Epithelial cell of proximal tubule (primary cell): ENCODE results near the gene SND1. TPM values are rescaled to one million over a fixed set of nuclear protein-coding genes. Genes with fewer than 3 reads are reported as not detected.

ENCODE experiments used
- DNase-seq: peaks from one replicate; pipeline ENCODE4 v3.0.0-alpha.2; 2011; ENCODE audit warnings: low read depth
- H3K4me3 ChIP-seq: 2 replicates; pipeline ENCODE4 v1.5.1; 2011; ENCODE audit warnings: low read depth, mild to moderate bottlenecking, low read length
- total RNA-seq: library from RNA; depleted of rRNA; stranded (reverse); fragments of >200 nt; gene quantifications from 2 replicates; pipeline ENCODE4 v1.2.3, GENCODE V29; 2015
- TF ChIP-seq, protein P1 (sequence below): conservative IDR thresholded peaks from 2 replicates; pipeline ENCODE4 v1.5.1; 2012; ENCODE audit warnings: low read depth, mild to moderate bottlenecking, low read length

SND1 gene
- total RNA-seq, 1 donor from 2014 or later = 122 TPM

DNA sequence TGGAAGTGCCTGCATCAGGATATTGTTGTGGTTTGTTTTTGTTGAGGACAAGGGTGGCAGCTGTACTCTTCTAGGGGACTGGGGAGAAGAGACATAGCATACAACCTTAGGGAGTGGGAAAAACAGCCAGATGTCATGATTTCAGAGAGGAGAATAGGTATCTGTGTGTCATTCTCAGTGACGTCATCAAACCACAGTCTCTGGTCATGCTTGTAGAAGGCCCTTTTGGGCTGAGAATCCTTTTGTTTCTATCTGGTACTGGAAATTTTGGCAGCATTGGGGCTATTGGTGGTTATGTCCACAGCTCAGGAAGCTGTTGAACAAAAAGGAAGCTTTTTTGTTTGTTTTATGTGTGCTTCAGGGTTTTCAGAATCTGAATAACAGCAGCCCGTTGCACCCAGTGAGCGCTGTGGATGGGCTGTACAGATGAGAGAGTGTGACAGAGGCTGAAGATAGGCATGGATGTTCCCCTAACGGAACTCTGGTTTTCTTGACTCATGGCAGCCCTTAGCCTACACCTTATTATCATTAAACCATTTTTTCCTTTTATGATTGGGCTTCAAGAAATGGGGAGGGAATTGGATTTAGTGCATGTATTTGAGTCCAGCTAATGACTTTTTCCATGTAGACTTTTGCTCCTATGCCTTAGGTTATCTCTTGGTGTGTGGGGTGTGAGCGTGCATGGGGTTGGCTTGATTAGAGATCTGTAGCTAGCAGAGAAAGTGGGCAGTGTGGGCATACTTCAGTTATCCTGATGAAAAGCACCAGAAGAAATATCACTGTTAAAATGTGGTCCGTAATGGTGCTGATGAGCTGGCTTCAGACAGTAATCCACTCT lies 65.7 kb downstream of the SND1 start:
- no peak for DNase-seq
- TF ChIP-seq, protein P1, sequence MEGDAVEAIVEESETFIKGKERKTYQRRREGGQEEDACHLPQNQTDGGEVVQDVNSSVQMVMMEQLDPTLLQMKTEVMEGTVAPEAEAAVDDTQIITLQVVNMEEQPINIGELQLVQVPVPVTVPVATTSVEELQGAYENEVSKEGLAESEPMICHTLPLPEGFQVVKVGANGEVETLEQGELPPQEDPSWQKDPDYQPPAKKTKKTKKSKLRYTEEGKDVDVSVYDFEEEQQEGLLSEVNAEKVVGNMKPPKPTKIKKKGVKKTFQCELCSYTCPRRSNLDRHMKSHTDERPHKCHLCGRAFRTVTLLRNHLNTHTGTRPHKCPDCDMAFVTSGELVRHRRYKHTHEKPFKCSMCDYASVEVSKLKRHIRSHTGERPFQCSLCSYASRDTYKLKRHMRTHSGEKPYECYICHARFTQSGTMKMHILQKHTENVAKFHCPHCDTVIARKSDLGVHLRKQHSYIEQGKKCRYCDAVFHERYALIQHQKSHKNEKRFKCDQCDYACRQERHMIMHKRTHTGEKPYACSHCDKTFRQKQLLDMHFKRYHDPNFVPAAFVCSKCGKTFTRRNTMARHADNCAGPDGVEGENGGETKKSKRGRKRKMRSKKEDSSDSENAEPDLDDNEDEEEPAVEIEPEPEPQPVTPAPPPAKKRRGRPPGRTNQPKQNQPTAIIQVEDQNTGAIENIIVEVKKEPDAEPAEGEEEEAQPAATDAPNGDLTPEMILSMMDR = no peak
- no peak overlapping the region for H3K4me3 ChIP-seq

DNA sequence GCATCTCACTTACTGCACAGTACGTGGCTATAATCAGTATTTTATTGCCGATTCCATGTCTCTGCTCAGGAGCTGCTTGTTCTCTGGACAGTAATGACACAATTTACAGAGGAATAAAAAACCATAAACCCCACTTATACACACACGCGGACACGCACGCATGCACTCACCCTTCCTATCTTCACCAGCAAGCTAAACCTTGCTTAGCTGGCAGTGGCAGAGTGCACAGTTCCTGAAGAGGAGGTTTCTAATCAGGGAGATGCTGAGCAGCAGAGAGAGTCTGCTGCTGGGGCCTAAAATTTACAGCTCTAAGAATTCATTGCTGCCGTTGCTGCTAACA lies 66.3 kb downstream of the SND1 start:
- no peak for DNase-seq
- no peak overlapping the region for H3K4me3 ChIP-seq
- TF ChIP-seq, protein P1 = no peak

DNA sequence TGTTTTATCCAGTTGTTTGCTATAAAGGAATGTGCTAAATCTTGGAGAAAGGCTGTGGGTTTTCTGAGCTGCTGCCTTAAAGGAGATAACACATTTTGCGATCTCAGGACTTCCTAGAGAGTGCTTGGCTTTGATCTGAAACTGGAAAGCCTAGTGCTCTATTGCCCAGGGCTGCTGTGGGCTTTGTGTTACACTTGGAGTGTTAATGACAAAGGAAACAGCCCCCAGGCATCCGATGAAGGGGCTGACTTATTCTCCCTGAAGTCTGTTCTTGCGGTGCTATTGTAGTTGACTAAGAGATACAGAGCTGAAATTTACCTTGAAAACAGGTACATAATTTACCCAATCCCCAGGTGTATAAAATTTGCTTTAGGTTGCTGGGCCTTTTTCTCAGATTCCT lies 74.5 kb downstream of the SND1 start:
- TF ChIP-seq, protein P1 = no peak
- H3K4me3 ChIP-seq = no peak overlapping the region
- no peak for DNase-seq

DNA sequence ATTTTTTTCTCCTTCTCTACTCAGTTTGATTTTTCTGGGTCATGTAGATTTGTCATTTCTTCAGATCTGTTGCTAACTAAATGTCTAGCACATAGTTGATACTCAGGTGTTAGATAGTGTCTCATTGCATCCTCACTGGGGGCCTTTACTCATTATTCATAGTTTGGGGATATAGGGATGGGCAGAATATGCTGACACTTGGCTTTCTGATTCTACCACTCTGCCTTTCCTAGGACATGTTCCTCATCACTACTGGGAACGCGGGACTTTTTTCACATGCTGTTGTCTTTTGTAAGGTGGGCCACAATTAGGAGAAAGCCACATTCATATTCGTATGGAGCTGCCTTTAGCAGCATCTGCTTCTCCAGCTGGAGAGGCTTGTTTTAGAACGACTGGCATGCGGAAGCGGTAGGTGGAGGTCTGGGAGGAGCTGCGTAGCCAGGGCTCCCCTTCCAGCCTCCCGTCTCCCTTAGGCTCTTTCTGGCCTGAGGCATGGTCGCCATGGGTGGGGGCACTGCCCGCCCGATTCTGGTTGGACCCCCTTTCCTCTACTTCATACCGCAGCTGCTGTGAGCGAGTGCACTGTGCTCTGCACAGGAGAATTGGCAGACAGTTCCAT lies 78.8 kb downstream of the SND1 start:
- no peak overlapping the region for H3K4me3 ChIP-seq
- no peak for DNase-seq
- TF ChIP-seq, protein P1 = no peak

DNA sequence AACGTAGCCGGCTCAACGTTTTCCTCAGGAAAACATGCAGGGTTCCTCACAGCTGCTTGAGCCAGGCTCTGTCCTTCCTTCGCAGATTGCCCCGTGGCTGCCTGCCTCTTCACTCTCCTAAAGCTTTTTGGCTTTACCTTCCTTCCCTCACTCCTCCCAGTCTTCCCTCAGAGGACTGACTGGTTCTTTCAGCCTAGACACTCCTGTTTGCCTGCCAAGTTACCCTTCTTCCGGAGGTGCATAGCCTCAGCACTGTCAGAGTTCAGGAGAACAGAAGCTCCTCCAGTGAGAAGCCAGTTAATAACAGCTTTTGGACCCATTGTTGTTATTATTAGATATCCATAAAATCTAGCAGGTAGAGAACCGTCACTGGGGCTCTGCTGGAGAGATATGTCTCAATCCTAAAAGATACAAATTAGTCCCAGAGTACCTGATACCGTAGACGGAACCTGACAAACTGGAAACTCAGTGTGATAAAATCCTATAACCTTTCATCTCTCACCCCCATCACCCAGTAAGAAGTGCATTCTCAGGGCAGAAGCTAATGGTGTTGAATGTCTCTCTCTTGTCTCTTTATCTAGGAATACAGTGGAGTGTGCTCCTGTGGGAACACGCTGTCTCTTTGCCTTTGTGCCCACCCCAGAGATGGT lies 79.6 kb downstream of the SND1 start:
- DNase-seq = no peak
- H3K4me3 ChIP-seq = no peak overlapping the region
- TF ChIP-seq, protein P1 = no peak

DNA sequence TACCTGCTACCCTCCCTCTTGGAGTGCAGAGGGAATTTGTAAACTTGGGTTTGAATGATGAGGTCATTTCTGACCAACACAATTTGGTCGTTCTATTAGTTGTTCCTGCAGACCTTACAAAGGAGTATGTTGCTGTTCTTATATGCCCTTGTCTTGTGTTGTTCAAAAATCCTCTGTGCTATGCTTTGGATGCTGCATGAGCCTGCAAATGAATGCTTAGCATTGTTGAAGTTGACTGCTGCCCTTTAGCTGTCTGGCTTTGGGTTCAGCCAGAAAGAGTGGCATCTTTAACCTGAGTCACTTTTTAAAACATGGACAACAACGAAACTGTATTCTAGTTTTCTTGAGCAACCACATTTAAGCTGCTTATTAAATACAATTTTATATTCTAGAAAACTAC lies 80.3 kb downstream of the SND1 start:
- TF ChIP-seq, protein P1 = no peak
- no peak for DNase-seq
- no peak overlapping the region for H3K4me3 ChIP-seq
